ENCODE measurements around the gene CLSTN1. TPM values are rescaled to one million over a fixed set of nuclear protein-coding genes. Genes with fewer than 3 reads are reported as not detected.

CLSTN1 gene
- total and polyA plus RNA-seq, 12 donors: 37.1 to 79.8 (median 63.8) TPM

DNA sequence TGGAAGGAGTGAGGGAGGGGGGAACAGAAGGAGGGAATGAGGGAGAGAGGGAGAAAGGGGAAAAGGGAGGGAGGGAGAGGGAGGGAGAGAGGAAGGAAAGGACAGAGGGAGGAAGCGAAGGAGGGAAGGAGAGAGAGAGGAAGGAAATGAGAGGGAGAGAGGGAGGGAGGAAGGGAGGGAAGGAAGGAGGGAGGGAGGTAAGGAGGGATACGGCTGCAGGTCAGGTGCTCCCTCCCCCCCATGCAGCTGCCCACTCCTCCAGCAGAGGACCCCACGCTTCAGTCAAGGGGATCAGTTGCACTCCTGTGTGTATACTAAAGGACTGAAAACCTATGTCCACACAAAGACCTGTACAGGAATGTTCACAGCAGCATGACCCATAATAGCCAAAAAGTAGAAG is 54.8 kb downstream of the CLSTN1 start:
- no peaks in the 10 kb centered on the region for H3K27me3 ChIP-seq
- peaks cover 0 to 30% (median 10%) of the 10 kb centered on the region in 9 donors for H3K36me3 ChIP-seq
- TF ChIP-seq CTCF (IDR thresholded peaks at IDR 0.05): no peak
- ATAC-seq (no peak), DNase-seq (no peak)
- WGBS, 2 donors: 84 to 86% methylated on average over 3 of the region's 3 CpGs
- intact Hi-C loops (cut with DNase I): no loop called here
- no peak overlapping the region for H3K4me3 ChIP-seq
- no peak overlapping the region for H3K27ac ChIP-seq
- H3K9me3 ChIP-seq: no peaks in the 10 kb centered on the region
- H3K4me1 ChIP-seq: peaks cover 0 to 4% (median 0%) of the 10 kb centered on the region in 9 donors

GRCh38 chr1:9767964-9768668 is 55.6 kb downstream of the CLSTN1 start:
- TF ChIP-seq CTCF (IDR thresholded peaks at IDR 0.05): no peak
- Histone ChIP-seq H3K9me3 (no peaks in the 10 kb centered on the region), H3K36me3 (peaks cover 0 to 27% (median 10%) of the 10 kb centered on the region in 9 donors), H3K27ac (no peak overlapping the region), H3K4me3 (no peak overlapping the region), H3K4me1 (peaks cover 0 to 4% (median 0%) of the 10 kb centered on the region in 9 donors), H3K27me3 (no peaks in the 10 kb centered on the region)
- ATAC-seq (no peak), DNase-seq (no peak)
- intact Hi-C loops (cut with DNase I): no loop called here
- WGBS, 2 donors: 93 to 94% methylated on average over 23 to 24 of the region's 24 CpGs

GRCh38 chr1:9766759-9767442 is 56.9 kb downstream of the CLSTN1 start:
- WGBS, 2 donors: 95% methylated on average over 15 of the region's 15 CpGs
- H3K27ac ChIP-seq: no peak overlapping the region
- no peak for TF ChIP-seq CTCF (IDR thresholded peaks at IDR 0.05)
- ATAC-seq (no peak), DNase-seq (no peak)
- no peaks in the 10 kb centered on the region for H3K9me3 ChIP-seq
- H3K27me3 ChIP-seq: no peaks in the 10 kb centered on the region
- no peak overlapping the region for H3K4me3 ChIP-seq
- peaks cover 0 to 4% (median 0%) of the 10 kb centered on the region in 9 donors for H3K4me1 ChIP-seq
- peaks cover 0 to 24% (median 0%) of the 10 kb centered on the region in 9 donors for H3K36me3 ChIP-seq
- intact Hi-C loops (cut with DNase I): no loop called here

DNA sequence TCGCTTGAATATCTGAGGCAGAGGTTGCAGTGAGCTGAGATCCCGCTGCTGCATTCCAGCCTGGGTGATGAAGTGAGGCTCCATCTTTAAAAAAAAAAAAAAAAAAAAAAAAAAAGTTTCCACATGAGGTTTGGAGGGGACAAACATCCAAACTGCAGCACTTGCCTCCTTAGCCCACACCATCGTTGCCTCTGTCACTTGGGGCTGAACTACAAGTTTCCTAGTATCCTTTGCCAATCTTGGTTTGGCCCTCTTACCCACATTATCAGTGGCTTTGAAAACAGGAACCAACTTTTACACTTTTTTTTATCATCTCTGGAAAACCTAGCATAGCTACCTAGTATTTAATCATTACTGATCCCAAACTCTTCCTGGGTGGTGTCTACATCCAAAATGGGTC is 59.2 kb downstream of the CLSTN1 start:
- peaks cover 0 to 10% (median 0%) of the 10 kb centered on the region in 9 donors for H3K36me3 ChIP-seq
- H3K27ac ChIP-seq: no peak overlapping the region
- H3K4me3 ChIP-seq: no peak overlapping the region
- no peak for DNase-seq
- WGBS, 2 donors: 75 to 81% methylated on average over 3 of the region's 3 CpGs
- no peaks in the 10 kb centered on the region for H3K9me3 ChIP-seq
- H3K27me3 ChIP-seq: no peaks in the 10 kb centered on the region
- intact Hi-C loops (cut with DNase I): no loop called here
- no peak for ATAC-seq
- TF ChIP-seq CTCF (IDR thresholded peaks at IDR 0.05): no peak
- H3K4me1 ChIP-seq: peaks cover 0 to 9% (median 0%) of the 10 kb centered on the region in 9 donors

Data from heart right ventricle (tissue), 16 donors.